ENCODE measurements around the gene TFEC.

Gene TFEC

DNA sequence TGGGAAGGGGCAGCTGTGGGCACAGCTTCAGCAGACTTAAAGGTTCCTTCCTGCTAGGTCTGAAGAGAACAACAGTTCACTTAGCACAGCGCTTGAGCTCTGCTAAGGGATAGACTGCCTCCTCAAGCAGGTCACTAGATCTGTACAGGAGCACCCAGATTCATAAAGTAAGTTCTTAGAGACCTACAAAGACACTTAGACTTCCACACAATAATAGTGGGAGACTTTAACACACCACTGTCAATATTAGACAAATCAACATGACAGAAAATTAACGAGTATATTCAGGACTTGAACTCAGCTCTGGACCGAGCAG, 140.9 kb downstream of the TFEC start:
- Histone ChIP-seq H3K79me1 (replicated peaks; ENCODE audit: low read length, poor library complexity, severe bottlenecking) (no peaks in the 10 kb centered on the region), H2BK12ac (ENCODE audit: low read length in 2 of 2) (no peak overlapping the region), H3K4me2 (ENCODE audit: low read length, poor library complexity, severe bottlenecking) (no peak overlapping the region), H3K4me1 (ENCODE audit: control insufficient read depth, insufficient read depth, low read depth, low read length) (no peaks in the 10 kb centered on the region), H2AFZ (ENCODE audit: low read depth, low read length) (no peak overlapping the region), H3K9me3 (ENCODE audit: control insufficient read depth, low read length) (peaks cover 5% of the 10 kb centered on the region), H3K27ac (ENCODE audit: low read length, poor library complexity, severe bottlenecking) (no peak overlapping the region), H3K4ac (ENCODE audit: low read depth in 1 of 2, low read length in 2 of 2) (no peak overlapping the region), H3K27me3 (ENCODE audit: control insufficient read depth in 1 of 2, insufficient read depth in 1 of 2, low read length in 2 of 2) (no peaks in the 10 kb centered on the region), H2AK5ac (ENCODE audit: low read length, severe bottlenecking) (no peak overlapping the region), H3K23ac (ENCODE audit: low read length in 2 of 2) (no peak overlapping the region), H3K9ac (ENCODE audit: low read length) (no peak overlapping the region), H4K8ac (ENCODE audit: low read length) (no peak overlapping the region), H4K91ac (ENCODE audit: low read length) (no peak overlapping the region), H3K4me3 (ENCODE audit: insufficient read depth in 1 of 2, low read depth in 1 of 2, low read length in 2 of 2) (no peak overlapping the region), H3K18ac (ENCODE audit: low read depth in 1 of 2, low read length in 2 of 2) (no peak overlapping the region), H2BK5ac (ENCODE audit: low read depth, low read length, poor library complexity, severe bottlenecking) (no peak overlapping the region), H2BK15ac (ENCODE audit: low read depth, poor library complexity, severe bottlenecking) (no peak overlapping the region), H2BK120ac (ENCODE audit: low read depth, low read length) (no peak overlapping the region), H3K14ac (ENCODE audit: low read length in 2 of 2) (no peak overlapping the region), H3K36me3 (ENCODE audit: control insufficient read depth in 1 of 2, insufficient read depth in 2 of 2, low read depth in 1 of 2, low read length in 2 of 2) (no peaks in the 10 kb centered on the region)
- WGBS = 82% methylated on average over 3 of the region's 3 CpGs
- no peak for DNase-seq

DNA sequence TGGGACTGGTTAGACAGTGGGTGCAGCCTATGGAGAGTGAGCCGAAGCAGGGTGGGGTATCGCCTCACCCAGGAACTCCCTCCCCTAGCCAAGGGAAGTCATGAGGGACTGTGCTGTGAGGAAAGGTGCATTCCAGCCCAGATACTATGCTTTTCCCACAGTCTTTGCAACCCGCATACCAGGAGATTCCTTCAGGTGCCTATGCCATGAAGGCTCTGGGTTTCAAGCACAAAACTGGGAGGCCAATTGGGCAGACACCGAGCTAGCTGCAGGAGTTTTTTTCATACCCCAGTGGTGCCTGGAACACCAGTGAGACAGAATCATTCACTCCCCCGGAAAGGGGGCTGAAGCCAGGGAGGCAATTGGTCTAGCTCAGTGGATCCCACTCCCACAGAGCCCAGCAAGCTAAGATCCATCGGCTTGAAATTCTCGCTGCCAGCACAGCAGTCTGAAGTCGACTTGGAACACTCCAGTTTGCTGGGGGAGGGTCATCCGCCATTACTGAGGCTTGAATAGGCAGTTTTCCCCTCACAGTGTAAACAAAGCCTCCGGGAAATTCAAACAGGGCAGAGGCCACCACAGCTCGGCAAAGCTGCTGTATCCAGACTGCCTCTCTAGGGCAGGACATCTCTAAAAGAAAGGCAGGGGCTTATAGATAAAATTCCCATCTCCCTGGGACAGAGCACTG, 141.4 kb downstream of the TFEC start:
- Histone ChIP-seq H3K9me3 (ENCODE audit: control insufficient read depth, low read length) (peaks cover 5% of the 10 kb centered on the region), H3K4me2 (ENCODE audit: low read length, poor library complexity, severe bottlenecking) (no peak overlapping the region), H3K4ac (ENCODE audit: low read depth in 1 of 2, low read length in 2 of 2) (no peak overlapping the region), H3K18ac (ENCODE audit: low read depth in 1 of 2, low read length in 2 of 2) (no peak overlapping the region), H2AFZ (ENCODE audit: low read depth, low read length) (no peak overlapping the region), H2BK120ac (ENCODE audit: low read depth, low read length) (no peak overlapping the region), H2BK15ac (ENCODE audit: low read depth, poor library complexity, severe bottlenecking) (no peak overlapping the region), H3K36me3 (ENCODE audit: control insufficient read depth in 1 of 2, insufficient read depth in 2 of 2, low read depth in 1 of 2, low read length in 2 of 2) (no peaks in the 10 kb centered on the region), H3K14ac (ENCODE audit: low read length in 2 of 2) (no peak overlapping the region), H3K23ac (ENCODE audit: low read length in 2 of 2) (no peak overlapping the region), H2BK5ac (ENCODE audit: low read depth, low read length, poor library complexity, severe bottlenecking) (no peak overlapping the region), H3K9ac (ENCODE audit: low read length) (no peak overlapping the region), H2AK5ac (ENCODE audit: low read length, severe bottlenecking) (no peak overlapping the region), H3K27ac (ENCODE audit: low read length, poor library complexity, severe bottlenecking) (no peak overlapping the region), H3K4me3 (ENCODE audit: insufficient read depth in 1 of 2, low read depth in 1 of 2, low read length in 2 of 2) (no peak overlapping the region), H3K4me1 (ENCODE audit: control insufficient read depth, insufficient read depth, low read depth, low read length) (no peaks in the 10 kb centered on the region), H4K91ac (ENCODE audit: low read length) (no peak overlapping the region), H3K27me3 (ENCODE audit: control insufficient read depth in 1 of 2, insufficient read depth in 1 of 2, low read length in 2 of 2) (no peaks in the 10 kb centered on the region), H2BK12ac (ENCODE audit: low read length in 2 of 2) (no peak overlapping the region), H4K8ac (ENCODE audit: low read length) (no peak overlapping the region), H3K79me1 (replicated peaks; ENCODE audit: low read length, poor library complexity, severe bottlenecking) (no peaks in the 10 kb centered on the region)
- 82% methylated on average over 10 of the region's 11 CpGs for WGBS
- no peak for DNase-seq

DNA sequence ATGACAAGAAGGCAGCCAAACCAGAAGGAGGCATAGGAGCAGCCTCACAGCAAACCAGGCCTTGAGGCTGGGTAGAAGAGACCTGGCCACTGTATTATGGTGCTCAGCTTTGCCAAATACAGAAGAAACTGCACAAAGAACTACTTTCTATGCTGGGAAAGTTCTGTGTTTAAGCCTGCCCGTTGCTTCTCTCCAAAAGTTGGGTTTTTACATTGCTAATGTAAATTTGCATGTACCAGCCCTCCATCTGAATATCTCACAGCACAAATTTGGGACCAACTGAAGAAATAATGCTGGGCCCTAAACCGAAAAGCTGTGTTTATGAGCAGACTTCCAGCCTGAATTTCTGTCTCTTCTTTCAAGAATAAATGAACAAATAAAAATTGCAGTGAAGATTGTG, 145.0 kb downstream of the TFEC start:
- Histone ChIP-seq H3K9me3 (ENCODE audit: control insufficient read depth, low read length) (peaks cover 5% of the 10 kb centered on the region), H3K23ac (ENCODE audit: low read length in 2 of 2) (no peak overlapping the region), H3K27ac (ENCODE audit: low read length, poor library complexity, severe bottlenecking) (no peak overlapping the region), H2AFZ (ENCODE audit: low read depth, low read length) (no peak overlapping the region), H3K27me3 (ENCODE audit: control insufficient read depth in 1 of 2, insufficient read depth in 1 of 2, low read length in 2 of 2) (no peaks in the 10 kb centered on the region), H4K8ac (ENCODE audit: low read length) (no peak overlapping the region), H2BK12ac (ENCODE audit: low read length in 2 of 2) (no peak overlapping the region), H2BK15ac (ENCODE audit: low read depth, poor library complexity, severe bottlenecking) (no peak overlapping the region), H3K4me3 (ENCODE audit: insufficient read depth in 1 of 2, low read depth in 1 of 2, low read length in 2 of 2) (no peak overlapping the region), H3K36me3 (ENCODE audit: control insufficient read depth in 1 of 2, insufficient read depth in 2 of 2, low read depth in 1 of 2, low read length in 2 of 2) (no peaks in the 10 kb centered on the region), H3K79me1 (replicated peaks; ENCODE audit: low read length, poor library complexity, severe bottlenecking) (no peaks in the 10 kb centered on the region), H2BK5ac (ENCODE audit: low read depth, low read length, poor library complexity, severe bottlenecking) (no peak overlapping the region), H2BK120ac (ENCODE audit: low read depth, low read length) (no peak overlapping the region), H3K4me1 (ENCODE audit: control insufficient read depth, insufficient read depth, low read depth, low read length) (no peaks in the 10 kb centered on the region), H3K4ac (ENCODE audit: low read depth in 1 of 2, low read length in 2 of 2) (no peak overlapping the region), H2AK5ac (ENCODE audit: low read length, severe bottlenecking) (no peak overlapping the region), H3K4me2 (ENCODE audit: low read length, poor library complexity, severe bottlenecking) (no peak overlapping the region), H4K91ac (ENCODE audit: low read length) (no peak overlapping the region), H3K9ac (ENCODE audit: low read length) (no peak overlapping the region), H3K18ac (ENCODE audit: low read depth in 1 of 2, low read length in 2 of 2) (no peak overlapping the region), H3K14ac (ENCODE audit: low read length in 2 of 2) (no peak overlapping the region)
- DNase-seq = no peak
- 57% methylated on average over 2 of the region's 2 CpGs for WGBS
